Measurements from ENCODE around the gene GAN.

DNA sequence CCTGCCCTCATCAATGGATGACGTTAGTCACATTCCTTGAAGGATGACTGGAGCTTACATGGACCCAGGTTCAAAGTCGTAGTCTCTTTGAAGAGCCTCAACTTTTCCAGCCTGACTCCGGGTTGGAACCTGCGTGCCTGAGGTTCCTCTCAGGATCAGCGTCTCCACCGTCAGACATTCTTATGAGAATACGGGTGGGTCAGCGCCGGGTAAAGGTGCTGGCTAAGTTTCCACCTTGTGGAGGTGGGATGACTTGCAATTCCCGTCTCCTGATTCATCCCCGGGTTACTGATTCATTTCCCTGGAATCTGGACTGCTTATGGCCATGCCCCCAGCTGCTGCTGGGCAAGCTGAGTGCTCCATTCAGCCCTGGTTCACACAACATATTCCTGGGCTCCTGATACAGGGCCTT, 90.9 kb downstream of the GAN start:
- TF ChIP-seq, protein P1, sequence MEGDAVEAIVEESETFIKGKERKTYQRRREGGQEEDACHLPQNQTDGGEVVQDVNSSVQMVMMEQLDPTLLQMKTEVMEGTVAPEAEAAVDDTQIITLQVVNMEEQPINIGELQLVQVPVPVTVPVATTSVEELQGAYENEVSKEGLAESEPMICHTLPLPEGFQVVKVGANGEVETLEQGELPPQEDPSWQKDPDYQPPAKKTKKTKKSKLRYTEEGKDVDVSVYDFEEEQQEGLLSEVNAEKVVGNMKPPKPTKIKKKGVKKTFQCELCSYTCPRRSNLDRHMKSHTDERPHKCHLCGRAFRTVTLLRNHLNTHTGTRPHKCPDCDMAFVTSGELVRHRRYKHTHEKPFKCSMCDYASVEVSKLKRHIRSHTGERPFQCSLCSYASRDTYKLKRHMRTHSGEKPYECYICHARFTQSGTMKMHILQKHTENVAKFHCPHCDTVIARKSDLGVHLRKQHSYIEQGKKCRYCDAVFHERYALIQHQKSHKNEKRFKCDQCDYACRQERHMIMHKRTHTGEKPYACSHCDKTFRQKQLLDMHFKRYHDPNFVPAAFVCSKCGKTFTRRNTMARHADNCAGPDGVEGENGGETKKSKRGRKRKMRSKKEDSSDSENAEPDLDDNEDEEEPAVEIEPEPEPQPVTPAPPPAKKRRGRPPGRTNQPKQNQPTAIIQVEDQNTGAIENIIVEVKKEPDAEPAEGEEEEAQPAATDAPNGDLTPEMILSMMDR (conservative IDR thresholded peaks at IDR 0.05 in 1 of 2, IDR thresholded peaks at IDR 0.05 in 1 of 2; ENCODE audit: low read depth in 1 of 2, low read length in 2 of 2), result peak in 1 of 2 donors; percentile 4
- no peak for TF ChIP-seq EZH2 (IDR thresholded peaks at IDR 0.05; ENCODE audit: low read length, missing control alignments)

Measured in fibroblast of lung (primary cell).